AG08396 (cell line): ENCODE data around the gene NIPAL1.

Source experiments
- DNase-seq: peaks from one replicate; pipeline ENCODE4 v3.0.0; 2012; ENCODE audit warnings: low spot score, mixed read lengths

The NIPAL1 gene

GRCh38 chr4:48027653-48028052, 11.1 kb downstream of the NIPAL1 start:
- DNase-seq = no peak

- DNase-seq = no peak
Measured at GRCh38 chr4:48028696-48029095, 12.1 kb downstream of the NIPAL1 start.

- DNase-seq = no peak
Measured at GRCh38 chr4:48030470-48030869, 13.9 kb downstream of the NIPAL1 start.

- DNase-seq = no peak
Measured at GRCh38 chr4:48031802-48032525, 15.4 kb downstream of the NIPAL1 start.

- DNase-seq = no peak
Measured at GRCh38 chr4:48032721-48033120, 16.1 kb downstream of the NIPAL1 start.

- DNase-seq = no peak
Measured at GRCh38 chr4:48033412-48033811, 16.8 kb downstream of the NIPAL1 start.

- no peak for DNase-seq
Measured at GRCh38 chr4:48033825-48034413, 17.3 kb downstream of the NIPAL1 start.

GRCh38 chr4:48035952-48036351, 19.4 kb downstream of the NIPAL1 start:
- no peak for DNase-seq

GRCh38 chr4:48037117-48037462, 20.5 kb downstream of the NIPAL1 start:
- DNase-seq = no peak

- DNase-seq = no peak
Measured at GRCh38 chr4:48038666-48039065, 22.1 kb downstream of the NIPAL1 start.

- no peak for DNase-seq
Measured at GRCh38 chr4:48039561-48039960, 23.0 kb downstream of the NIPAL1 start.

GRCh38 chr4:48041535-48042137, 25.1 kb downstream of the NIPAL1 start:
- DNase-seq = no peak

- no peak for DNase-seq
Measured at GRCh38 chr4:48042979-48043461, 26.4 kb downstream of the NIPAL1 start.

- DNase-seq = no peak
Measured at GRCh38 chr4:48043504-48043903, 26.9 kb downstream of the NIPAL1 start.

GRCh38 chr4:48044298-48044697, 27.7 kb downstream of the NIPAL1 start:
- no peak for DNase-seq

GRCh38 chr4:48046059-48046458, 29.5 kb downstream of the NIPAL1 start:
- DNase-seq = no peak

- no peak for DNase-seq
Measured at GRCh38 chr4:48047421-48047844, 30.9 kb downstream of the NIPAL1 start.

- DNase-seq = no peak
Measured at GRCh38 chr4:48047896-48048295, 31.3 kb downstream of the NIPAL1 start.

- no peak for DNase-seq
Measured at GRCh38 chr4:48049483-48049882, 32.9 kb downstream of the NIPAL1 start.

GRCh38 chr4:48051078-48051477, 34.5 kb downstream of the NIPAL1 start:
- no peak for DNase-seq

- no peak for DNase-seq
Measured at GRCh38 chr4:48058617-48059530, 42.3 kb downstream of the NIPAL1 start.

- DNase-seq = no peak
Measured at GRCh38 chr4:48064349-48064748, 47.8 kb downstream of the NIPAL1 start.
